ENCODE data around the gene AKR1C8. TPM values are rescaled to one million over a fixed set of nuclear protein-coding genes. Genes with fewer than 3 reads are reported as not detected.

The AKR1C8 gene
- polyA plus RNA-seq, 1 experiment, result not detected

DNA sequence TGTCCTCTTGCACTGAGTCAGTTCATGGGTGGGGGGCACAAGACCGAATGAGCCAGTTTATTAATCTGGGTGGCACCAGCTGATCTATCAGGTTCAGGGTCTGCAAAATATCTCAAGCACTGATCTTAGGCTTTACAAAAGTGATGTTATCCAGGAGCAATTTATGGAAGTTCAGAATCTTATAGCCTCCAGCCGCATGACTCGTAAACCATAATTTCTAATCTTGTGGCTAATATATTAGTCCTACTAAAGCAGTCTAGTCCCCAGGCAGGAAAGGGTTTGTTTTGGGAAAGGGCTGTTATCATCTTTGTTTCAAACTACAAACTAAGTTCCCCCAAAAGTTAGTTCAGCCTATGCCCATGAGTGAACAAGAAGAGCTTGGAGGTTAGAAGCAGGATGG, 33.9 kb downstream of the AKR1C8 start:
- H3K27ac ChIP-seq (ENCODE audit: low read depth, low read length), result no peak overlapping the region
- CTCF ChIA-PET, result no interaction called here
- DNase-seq (ENCODE audit: low read depth, low spot score), result no peak
- no peaks in the 10 kb centered on the region for H3K27me3 ChIP-seq (ENCODE audit: control insufficient read depth, insufficient read depth, low read length)
- POLR2A ChIA-PET, result no interaction called here
- no peak overlapping the region for H3K4me3 ChIP-seq (ENCODE audit: low read depth, low read length)
- TF ChIP-seq, protein P1, sequence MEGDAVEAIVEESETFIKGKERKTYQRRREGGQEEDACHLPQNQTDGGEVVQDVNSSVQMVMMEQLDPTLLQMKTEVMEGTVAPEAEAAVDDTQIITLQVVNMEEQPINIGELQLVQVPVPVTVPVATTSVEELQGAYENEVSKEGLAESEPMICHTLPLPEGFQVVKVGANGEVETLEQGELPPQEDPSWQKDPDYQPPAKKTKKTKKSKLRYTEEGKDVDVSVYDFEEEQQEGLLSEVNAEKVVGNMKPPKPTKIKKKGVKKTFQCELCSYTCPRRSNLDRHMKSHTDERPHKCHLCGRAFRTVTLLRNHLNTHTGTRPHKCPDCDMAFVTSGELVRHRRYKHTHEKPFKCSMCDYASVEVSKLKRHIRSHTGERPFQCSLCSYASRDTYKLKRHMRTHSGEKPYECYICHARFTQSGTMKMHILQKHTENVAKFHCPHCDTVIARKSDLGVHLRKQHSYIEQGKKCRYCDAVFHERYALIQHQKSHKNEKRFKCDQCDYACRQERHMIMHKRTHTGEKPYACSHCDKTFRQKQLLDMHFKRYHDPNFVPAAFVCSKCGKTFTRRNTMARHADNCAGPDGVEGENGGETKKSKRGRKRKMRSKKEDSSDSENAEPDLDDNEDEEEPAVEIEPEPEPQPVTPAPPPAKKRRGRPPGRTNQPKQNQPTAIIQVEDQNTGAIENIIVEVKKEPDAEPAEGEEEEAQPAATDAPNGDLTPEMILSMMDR (IDR thresholded peaks at IDR 0.05; ENCODE audit: low read depth, low read length), result no peak
- no peaks in the 10 kb centered on the region for H3K9me3 ChIP-seq (ENCODE audit: control insufficient read depth, insufficient read depth, low read length)

- Histone ChIP-seq H3K27me3 (ENCODE audit: control insufficient read depth, insufficient read depth, low read length) (no peaks in the 10 kb centered on the region), H3K27ac (ENCODE audit: low read depth, low read length) (no peak overlapping the region), H3K4me3 (ENCODE audit: low read depth, low read length) (no peak overlapping the region), H3K9me3 (ENCODE audit: control insufficient read depth, insufficient read depth, low read length) (no peaks in the 10 kb centered on the region)
- DNase-seq (ENCODE audit: low read depth, low spot score), result no peak
- ChIA-PET CTCF (no interaction called here), POLR2A (no interaction called here)
- TF ChIP-seq, protein P1 (IDR thresholded peaks at IDR 0.05; ENCODE audit: low read depth, low read length), result no peak
Measured at GRCh38 chr10:5148678-5149032, 36.3 kb downstream of the AKR1C8 start.

DNA sequence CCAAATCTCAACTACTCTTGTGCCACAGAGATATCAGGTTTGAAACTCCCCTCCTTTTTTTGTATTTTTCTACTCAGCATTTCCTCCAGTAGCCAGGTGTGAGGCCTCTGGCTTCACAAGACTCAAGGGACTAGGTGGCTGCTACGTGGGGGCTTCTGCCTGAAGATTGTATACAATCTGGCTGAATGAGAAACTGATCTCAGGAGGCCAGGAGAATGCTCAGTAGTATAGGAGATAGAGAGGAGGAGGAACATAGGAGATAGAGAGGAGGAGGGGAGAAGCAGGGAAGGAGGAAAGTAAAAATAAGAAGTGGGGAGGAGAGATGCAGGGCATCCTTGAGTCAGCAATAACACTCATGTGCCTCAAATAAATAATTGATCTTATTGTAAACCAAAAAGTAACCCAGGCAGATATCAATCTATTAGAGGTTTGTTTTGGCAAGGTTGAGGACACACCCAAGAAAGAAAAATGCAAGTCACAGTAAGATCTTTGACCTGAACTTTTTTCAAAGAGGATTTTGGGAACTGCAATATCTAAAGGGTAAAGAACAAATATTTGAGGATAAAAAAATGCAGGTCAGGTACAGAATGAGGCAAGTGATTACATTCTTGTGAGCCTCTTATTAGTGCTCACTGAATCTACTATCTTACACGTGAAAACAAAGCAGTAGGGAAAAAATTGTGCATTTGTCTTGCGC, 36.8 kb downstream of the AKR1C8 start:
- ChIA-PET POLR2A (no interaction called here), CTCF (no interaction called here)
- no peaks in the 10 kb centered on the region for H3K27me3 ChIP-seq (ENCODE audit: control insufficient read depth, insufficient read depth, low read length)
- no peak for DNase-seq (ENCODE audit: low read depth, low spot score)
- H3K4me3 ChIP-seq (ENCODE audit: low read depth, low read length), result no peak overlapping the region
- H3K27ac ChIP-seq (ENCODE audit: low read depth, low read length), result no peak overlapping the region
- H3K9me3 ChIP-seq (ENCODE audit: control insufficient read depth, insufficient read depth, low read length), result no peaks in the 10 kb centered on the region
- TF ChIP-seq, protein P1 (IDR thresholded peaks at IDR 0.05; ENCODE audit: low read depth, low read length), result no peak

DNA sequence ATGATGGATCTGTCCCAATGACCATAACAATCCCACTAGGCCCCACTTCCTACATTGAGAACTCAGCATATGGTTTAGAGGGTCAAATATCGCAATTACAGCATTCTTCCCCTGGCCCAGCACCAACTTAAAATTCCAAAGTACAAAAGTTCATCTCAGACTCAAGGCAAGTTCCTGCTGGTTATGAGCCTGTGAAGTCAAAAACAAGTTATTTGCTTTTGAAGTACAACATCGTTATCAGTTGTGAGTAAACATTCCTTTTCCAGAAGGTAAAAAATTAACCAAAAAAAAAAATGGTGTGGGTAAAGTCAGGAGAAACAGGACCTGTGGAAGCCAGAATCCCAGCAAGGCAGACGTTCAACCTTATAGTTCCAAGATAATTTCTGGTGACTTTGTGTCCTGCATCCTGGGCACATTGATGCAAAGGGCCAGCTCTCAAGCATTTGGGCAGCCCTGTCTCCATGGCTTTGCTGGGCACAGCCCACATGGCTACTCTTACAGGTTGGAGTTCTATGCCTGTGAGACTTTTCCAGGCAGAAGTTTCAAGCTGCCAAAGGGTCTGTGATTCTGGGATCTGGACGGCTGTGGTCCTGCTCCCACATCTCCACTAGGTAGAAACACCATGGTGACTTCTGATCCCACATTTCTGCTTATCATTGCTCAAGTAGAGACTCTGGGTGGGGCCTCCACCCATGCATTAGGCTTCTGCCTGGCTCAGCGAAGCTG, 37.5 kb downstream of the AKR1C8 start:
- Histone ChIP-seq H3K4me3 (ENCODE audit: low read depth, low read length) (no peak overlapping the region), H3K27ac (ENCODE audit: low read depth, low read length) (no peak overlapping the region), H3K27me3 (ENCODE audit: control insufficient read depth, insufficient read depth, low read length) (no peaks in the 10 kb centered on the region), H3K9me3 (ENCODE audit: control insufficient read depth, insufficient read depth, low read length) (no peaks in the 10 kb centered on the region)
- POLR2A ChIA-PET, result no interaction called here
- CTCF ChIA-PET, result no interaction called here
- no peak for DNase-seq (ENCODE audit: low read depth, low spot score)
- TF ChIP-seq, protein P1 (IDR thresholded peaks at IDR 0.05; ENCODE audit: low read depth, low read length), result no peak

DNA sequence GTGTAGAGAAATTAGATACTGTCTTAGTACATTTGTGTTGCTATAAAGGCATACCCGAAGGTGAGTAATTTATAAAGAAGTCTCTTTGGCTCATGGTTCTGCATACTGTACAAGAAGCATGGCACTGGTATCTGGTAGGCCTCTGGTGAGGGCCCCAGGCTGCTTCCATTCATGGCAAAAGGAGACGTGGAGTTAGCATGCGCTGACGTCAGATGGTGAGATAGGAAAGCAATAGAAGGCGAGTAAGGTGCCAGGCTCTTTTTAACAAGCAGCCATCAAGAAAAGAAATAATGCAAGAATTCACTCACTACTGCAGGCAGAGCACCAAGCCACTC, 38.1 kb downstream of the AKR1C8 start:
- Histone ChIP-seq H3K27me3 (ENCODE audit: control insufficient read depth, insufficient read depth, low read length) (no peaks in the 10 kb centered on the region), H3K27ac (ENCODE audit: low read depth, low read length) (no peak overlapping the region), H3K9me3 (ENCODE audit: control insufficient read depth, insufficient read depth, low read length) (no peaks in the 10 kb centered on the region), H3K4me3 (ENCODE audit: low read depth, low read length) (no peak overlapping the region)
- POLR2A ChIA-PET, result no interaction called here
- TF ChIP-seq, protein P1 (IDR thresholded peaks at IDR 0.05; ENCODE audit: low read depth, low read length), result no peak
- no peak for DNase-seq (ENCODE audit: low read depth, low spot score)
- CTCF ChIA-PET, result no interaction called here
